ENCODE measurements around the gene INTS2. TPM values are rescaled to one million over a fixed set of nuclear protein-coding genes. Genes with fewer than 3 reads are reported as not detected.
"Not testable (repeated sequence)": the region's sequence is repeated elsewhere in the genome, so short reads cannot be mapped to it uniquely, and the experiment has no call there.

INTS2 gene
- total RNA-seq, 2 donors from 2014 or later = 10.9 to 12.2 TPM

- H3K9ac ChIP-seq (ENCODE audit: low read depth in 2 of 2, low read length in 2 of 2) = no peak overlapping the region
- no peaks in the 10 kb centered on the region for H3K27me3 ChIP-seq
- intact Hi-C loops (cut with DNase I) = no loop called here
- DNase-seq = no peak
- H3K4me3 ChIP-seq = no peak overlapping the region
- no peaks in the 10 kb centered on the region for H3K36me3 ChIP-seq
- no peak overlapping the region for H3K27ac ChIP-seq
- no peak for TF ChIP-seq CTCF (IDR thresholded peaks at IDR 0.05)
- H3K9me3 ChIP-seq = no peaks in the 10 kb centered on the region
- no peaks in the 10 kb centered on the region for H3K4me1 ChIP-seq
Observed at GRCh38 chr17:61862105-61862574, 65.6 kb downstream of the INTS2 start.

- H3K4me1 ChIP-seq; H3K27me3 ChIP-seq; H3K9ac ChIP-seq (ENCODE audit: low read depth in 2 of 2, low read length in 2 of 2); H3K27ac ChIP-seq; DNase-seq; H3K4me3 ChIP-seq; H3K9me3 ChIP-seq; intact Hi-C loops (cut with DNase I); H3K36me3 ChIP-seq: not testable (repeated sequence)
Observed at GRCh38 chr17:61860397-61860796, 67.4 kb downstream of the INTS2 start.

GRCh38 chr17:61856035-61856434, 71.7 kb downstream of the INTS2 start:
- Histone ChIP-seq H3K27ac (no peak overlapping the region), H3K9ac (ENCODE audit: low read depth in 2 of 2, low read length in 2 of 2) (no peak overlapping the region), H3K36me3 (no peaks in the 10 kb centered on the region), H3K4me1 (no peaks in the 10 kb centered on the region), H3K9me3 (no peaks in the 10 kb centered on the region), H3K27me3 (no peaks in the 10 kb centered on the region), H3K4me3 (no peak overlapping the region)
- TF ChIP-seq CTCF (IDR thresholded peaks at IDR 0.05) = no peak
- intact Hi-C loops (cut with DNase I) = no loop called here
- no peak for DNase-seq

GRCh38 chr17:61852857-61853256, 74.9 kb downstream of the INTS2 start:
- H3K4me3 ChIP-seq = no peak overlapping the region
- H3K27ac ChIP-seq = no peak overlapping the region
- no peaks in the 10 kb centered on the region for H3K27me3 ChIP-seq
- no peak overlapping the region for H3K9ac ChIP-seq (ENCODE audit: low read depth in 2 of 2, low read length in 2 of 2)
- H3K36me3 ChIP-seq = no peaks in the 10 kb centered on the region
- no peaks in the 10 kb centered on the region for H3K9me3 ChIP-seq
- intact Hi-C loops (cut with DNase I) = no loop called here
- no peaks in the 10 kb centered on the region for H3K4me1 ChIP-seq
- TF ChIP-seq CTCF (IDR thresholded peaks at IDR 0.05) = no peak
- no peak for DNase-seq

GRCh38 chr17:61849674-61850073, 78.1 kb downstream of the INTS2 start:
- no peaks in the 10 kb centered on the region for H3K4me1 ChIP-seq
- no peaks in the 10 kb centered on the region for H3K9me3 ChIP-seq
- no peaks in the 10 kb centered on the region for H3K36me3 ChIP-seq
- H3K4me3 ChIP-seq = no peak overlapping the region
- H3K9ac ChIP-seq (ENCODE audit: low read depth in 2 of 2, low read length in 2 of 2) = no peak overlapping the region
- H3K27ac ChIP-seq = no peak overlapping the region
- H3K27me3 ChIP-seq = no peaks in the 10 kb centered on the region
- DNase-seq = no peak
- intact Hi-C loops (cut with DNase I) = no loop called here
- TF ChIP-seq CTCF (IDR thresholded peaks at IDR 0.05) = no peak

GRCh38 chr17:61848896-61849295, 78.9 kb downstream of the INTS2 start:
- no peak for TF ChIP-seq CTCF (IDR thresholded peaks at IDR 0.05)
- intact Hi-C loops (cut with DNase I) = no loop called here

More at GRCh38 chr17:61848896-61849295, 78.9 kb downstream of the INTS2 start:
- H3K36me3 ChIP-seq = no peaks in the 10 kb centered on the region
- H3K9ac ChIP-seq (ENCODE audit: low read depth in 2 of 2, low read length in 2 of 2) = no peak overlapping the region
- H3K27me3 ChIP-seq = no peaks in the 10 kb centered on the region
- no peak for DNase-seq
- H3K4me3 ChIP-seq = no peak overlapping the region
- no peaks in the 10 kb centered on the region for H3K9me3 ChIP-seq
- no peaks in the 10 kb centered on the region for H3K4me1 ChIP-seq
- no peak overlapping the region for H3K27ac ChIP-seq
